COLO668 (cell line): ENCODE results near the gene PPP1R9A.
A peak's percentile ranks its signal among the peaks of the same experiment; 100 is the strongest.

ENCODE experiments used
- DNase-seq: peaks from one replicate; lab custom pipeline; 2025; ENCODE audit not compliant: unreplicated experiment; lab: John Stamatoyannopoulos, UW

PPP1R9A gene

GRCh38 chr7:94908323-94909178 lies 1.2 kb downstream of the PPP1R9A start:
- DNase-seq: peak; percentile 48

DNA sequence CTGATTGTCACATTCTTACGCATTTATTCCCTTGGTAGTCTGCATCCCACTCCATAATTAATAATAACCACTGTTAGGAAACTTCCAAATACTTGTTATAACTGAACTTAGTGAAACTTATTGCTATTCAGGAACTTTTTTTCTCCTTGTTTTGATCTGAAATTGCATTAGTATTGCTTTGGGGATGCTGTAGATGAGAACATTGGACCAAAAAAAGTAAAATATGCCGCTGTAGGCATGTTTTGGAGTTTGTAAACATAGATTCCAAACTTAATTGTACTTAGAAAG lies 1.7 kb downstream of the PPP1R9A start:
- DNase-seq: no peak

GRCh38 chr7:94912085-94912484 lies 4.7 kb downstream of the PPP1R9A start:
- DNase-seq: no peak

DNA sequence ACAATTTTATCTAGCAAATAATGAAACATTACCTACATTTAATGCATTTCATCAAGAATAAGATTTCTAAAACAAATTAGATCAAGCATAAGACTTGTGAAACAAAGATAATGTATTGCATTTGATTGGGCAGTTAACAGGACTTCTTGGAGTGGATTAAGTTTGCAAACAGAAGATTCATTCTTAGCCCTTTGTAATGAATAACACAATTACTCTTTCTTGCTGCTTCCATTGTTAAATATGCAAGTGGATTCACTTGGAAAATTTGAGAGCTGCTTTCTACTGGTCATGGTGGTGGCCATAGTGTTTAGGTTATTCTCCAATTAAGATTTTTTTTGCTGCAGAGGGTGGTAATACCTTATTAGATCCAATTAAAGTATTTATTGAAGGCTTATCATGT lies 6.0 kb downstream of the PPP1R9A start:
- DNase-seq: no peak

GRCh38 chr7:94921911-94922310 lies 14.5 kb downstream of the PPP1R9A start:
- no peak for DNase-seq

DNA sequence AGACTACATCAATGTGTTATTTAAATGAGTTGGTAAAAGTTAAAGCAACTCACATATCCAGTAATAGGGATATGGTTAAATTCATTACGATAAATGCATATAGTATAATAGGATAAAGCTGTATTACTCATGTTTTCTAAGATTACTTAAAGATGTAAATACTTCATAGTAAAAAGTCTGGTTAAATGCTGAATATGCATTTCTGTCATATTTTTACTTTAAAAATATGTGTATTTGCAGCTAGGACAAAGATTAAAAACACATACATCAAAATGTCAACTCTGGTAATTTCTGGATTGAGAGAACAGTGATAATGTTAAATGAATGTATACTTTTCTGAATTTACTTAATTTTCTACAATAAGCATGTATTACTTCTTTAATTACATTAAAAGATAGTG lies 15.1 kb downstream of the PPP1R9A start:
- DNase-seq: no peak

GRCh38 chr7:94923412-94923811 lies 16.0 kb downstream of the PPP1R9A start:
- no peak for DNase-seq

GRCh38 chr7:94928168-94928707 lies 20.8 kb downstream of the PPP1R9A start:
- no peak for DNase-seq

DNA sequence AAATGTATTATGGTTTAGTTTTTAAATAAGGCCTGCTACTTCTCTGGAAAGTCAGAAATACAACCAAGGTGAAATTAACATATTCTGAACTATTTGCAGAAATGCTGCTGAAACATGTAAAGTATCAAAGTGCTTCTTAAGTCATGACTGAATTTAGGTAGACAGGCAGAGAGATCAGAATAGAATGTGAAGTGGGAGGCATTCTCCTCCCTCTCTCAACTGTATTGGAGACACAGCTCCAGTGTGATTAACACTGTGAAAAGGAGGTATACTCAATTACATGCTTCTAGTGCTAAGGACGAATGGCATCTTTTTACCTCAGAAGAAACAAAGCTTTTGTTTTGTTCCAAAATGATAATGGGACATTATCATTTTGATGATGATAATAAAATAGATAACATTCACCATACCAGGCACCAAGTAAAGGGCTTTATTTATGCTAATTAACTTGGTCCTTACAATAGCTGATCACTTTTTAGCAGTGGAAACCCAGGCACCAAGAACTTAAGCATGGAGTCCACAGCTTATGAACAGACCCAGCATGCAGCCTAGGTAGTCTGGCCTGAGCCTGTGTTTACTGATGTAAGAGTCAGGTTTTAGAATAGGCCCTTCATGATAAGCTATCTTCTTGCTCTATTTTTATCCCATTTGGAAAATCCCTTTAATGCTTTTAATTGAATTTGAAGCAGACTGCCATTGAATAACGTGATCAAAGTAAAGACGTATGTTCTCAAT lies 26.0 kb downstream of the PPP1R9A start:
- no peak for DNase-seq

- no peak for DNase-seq
Observed at GRCh38 chr7:94939395-94939794, 32.0 kb downstream of the PPP1R9A start.

DNA sequence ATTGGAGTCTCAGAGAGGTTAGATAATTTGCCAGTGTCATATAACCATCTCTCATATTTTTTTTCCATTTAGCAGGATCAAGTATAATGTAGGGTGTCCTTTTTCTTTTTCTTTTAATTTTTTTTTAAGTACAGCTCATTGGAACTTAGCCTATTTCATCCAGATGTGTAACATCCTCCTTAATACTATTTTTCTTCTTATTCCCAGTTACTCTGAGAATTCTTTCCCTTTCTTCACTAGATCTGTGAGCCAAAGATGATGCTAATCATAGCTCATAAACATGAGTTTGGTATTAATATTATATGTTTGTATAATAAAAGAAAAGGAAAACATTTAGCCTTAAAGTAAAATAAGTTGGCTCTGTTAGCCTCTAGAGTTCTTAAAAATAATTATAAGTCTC lies 32.8 kb downstream of the PPP1R9A start:
- DNase-seq: no peak

DNA sequence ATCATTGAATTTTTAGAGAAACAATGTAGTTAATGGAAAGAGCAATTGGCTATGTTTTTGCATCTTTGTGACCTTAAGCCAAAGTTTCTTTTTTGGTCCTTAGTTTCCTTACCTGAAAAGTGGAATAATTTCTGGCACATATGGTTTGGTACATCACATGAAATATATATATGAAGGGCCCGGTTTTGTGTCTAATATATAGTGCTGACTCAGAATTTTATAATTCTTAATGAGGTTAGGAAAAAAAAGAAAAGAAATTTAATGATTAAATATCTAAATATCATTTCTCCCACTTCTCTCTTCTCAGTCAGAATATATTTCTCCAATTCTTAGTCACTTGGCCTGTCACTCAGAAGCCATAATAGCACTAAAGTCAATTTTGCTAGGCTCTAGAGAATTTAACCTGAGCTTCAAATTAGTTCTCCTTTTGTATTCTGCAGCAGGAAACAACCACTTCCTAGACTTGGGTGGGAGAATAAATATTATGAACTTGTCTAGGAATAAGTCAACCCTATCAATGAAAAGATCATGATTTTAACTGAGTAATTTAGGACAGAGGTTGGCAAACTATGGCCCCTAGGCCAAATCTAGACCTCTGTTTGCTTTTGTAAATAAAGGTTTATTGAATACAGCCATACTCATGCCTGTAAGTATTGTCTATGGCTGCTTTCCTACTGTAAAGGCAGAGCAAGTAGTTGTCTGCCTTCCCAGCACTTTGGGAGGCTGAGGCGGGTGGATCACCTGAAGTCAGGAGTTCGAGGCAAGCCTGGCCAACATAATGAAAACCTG lies 34.6 kb downstream of the PPP1R9A start:
- no peak for DNase-seq

DNA sequence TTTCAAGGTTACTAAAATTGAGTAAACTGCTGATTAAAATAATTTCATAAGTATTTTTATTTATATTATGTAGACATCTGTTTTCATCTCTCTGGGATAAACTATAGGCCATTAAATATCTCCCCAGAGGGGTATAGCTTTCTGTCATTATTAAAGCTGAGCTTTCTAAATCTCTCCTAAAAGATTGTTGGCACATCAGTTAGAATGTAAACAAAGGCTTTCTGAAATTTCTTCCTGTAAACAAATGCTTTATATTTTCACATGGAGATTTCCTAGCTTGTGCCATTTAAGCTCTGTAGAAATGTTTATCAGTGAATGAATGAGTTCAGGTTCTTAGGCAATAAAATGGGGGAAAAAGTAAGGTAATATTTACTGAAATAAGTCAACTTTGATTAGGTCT lies 35.7 kb downstream of the PPP1R9A start:
- no peak for DNase-seq

DNA sequence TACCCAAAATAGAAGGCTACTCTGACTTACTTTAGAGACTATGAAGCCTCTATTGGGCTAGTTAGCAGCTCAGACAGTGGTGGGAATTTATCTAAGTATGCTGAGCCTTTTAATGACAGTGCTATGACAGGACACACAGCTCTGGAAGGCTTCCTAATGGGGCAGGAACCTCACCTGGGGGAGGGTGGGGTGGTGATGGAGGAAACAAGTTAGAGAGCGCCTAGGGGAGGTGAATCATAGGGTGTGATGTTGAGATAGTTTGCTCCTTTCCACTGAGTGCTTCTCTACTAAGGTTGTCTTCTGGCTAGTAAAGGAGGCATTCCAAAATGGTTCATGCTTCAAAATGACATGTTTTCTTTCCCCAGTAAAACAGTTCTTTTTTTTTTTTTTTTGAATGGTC lies 42.1 kb downstream of the PPP1R9A start:
- no peak for DNase-seq

GRCh38 chr7:94955807-94956206 lies 48.4 kb downstream of the PPP1R9A start:
- no peak for DNase-seq

DNA sequence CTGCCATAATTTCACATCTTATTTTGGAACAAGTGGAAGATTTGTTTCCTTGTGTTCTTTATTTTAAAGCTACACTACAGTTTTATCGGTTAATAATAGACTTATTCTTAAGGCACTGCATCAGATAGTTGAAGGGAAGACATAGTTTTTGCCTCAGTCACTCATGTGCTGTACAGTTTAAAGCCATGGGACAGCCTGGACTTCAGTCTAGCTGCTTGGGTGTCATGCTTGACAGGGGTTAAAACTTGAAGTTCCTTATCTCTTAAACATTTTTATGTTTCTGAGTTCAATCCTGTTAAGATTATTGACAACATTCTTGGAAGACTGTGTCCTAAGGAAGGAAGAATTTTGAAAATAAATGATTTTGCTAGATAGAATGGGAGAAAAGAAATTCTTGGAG lies 49.7 kb downstream of the PPP1R9A start:
- no peak for DNase-seq

GRCh38 chr7:94962661-94963060 lies 55.3 kb downstream of the PPP1R9A start:
- DNase-seq: no peak

GRCh38 chr7:94969434-94970084 lies 62.2 kb downstream of the PPP1R9A start:
- DNase-seq: no peak

GRCh38 chr7:94970085-94970576 lies 62.7 kb downstream of the PPP1R9A start:
- no peak for DNase-seq

- no peak for DNase-seq
Observed at GRCh38 chr7:94971051-94971867, 63.9 kb downstream of the PPP1R9A start.
